Astrocyte of the hippocampus (primary cell): Measurements from ENCODE around the gene HOXD11.

Experiments
- DNase-seq: peaks from one replicate; pipeline ENCODE4 v3.0.0; 2011; ENCODE audit warnings: low read depth, low spot score

The HOXD11 gene

DNA sequence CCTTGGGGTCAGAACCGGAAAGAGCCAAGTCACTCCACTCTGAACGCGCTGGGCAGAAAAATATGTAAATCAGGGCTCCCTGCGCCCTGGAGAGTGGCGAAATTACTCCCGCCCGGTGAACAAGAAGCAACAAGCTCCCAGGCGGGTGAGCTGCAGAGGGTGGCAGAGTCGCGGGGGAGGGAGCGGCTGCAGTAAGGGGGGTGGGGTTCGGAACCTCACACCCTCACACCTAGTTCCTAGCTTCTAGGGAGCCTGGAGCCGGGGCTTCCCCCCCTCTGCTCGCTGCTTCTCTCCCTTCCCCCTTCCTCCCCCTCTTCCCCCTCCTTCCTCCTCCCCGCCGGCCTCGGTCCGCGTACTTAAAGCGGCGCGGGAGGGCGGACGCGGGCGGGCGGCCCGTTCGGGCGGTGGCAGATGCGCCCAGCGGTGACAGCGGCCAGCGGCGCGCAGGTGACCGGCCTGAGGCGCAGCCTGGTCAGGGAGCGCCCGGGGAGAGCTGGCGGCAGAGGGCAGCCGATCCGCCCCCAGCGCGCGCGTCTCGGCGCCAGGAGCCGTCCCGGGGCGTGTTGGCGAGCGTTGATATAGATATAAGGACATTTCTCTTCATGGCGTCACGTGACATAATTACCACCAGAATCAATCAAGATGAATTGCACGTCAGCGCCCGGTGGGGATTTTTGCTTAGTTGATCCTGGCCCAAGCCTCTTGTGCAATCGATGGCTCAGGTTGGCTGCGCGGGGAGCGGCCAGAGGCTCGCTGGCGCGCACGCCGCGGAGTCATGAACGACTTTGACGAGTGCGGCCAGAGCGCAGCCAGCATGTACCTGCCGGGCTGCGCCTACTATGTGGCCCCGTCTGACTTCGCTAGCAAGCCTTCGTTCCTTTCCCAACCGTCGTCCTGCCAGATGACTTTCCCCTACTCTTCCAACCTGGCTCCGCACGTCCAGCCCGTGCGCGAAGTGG lies at the start of gene HOXD11:
TSS of gene HOXD11 (plus strand) at position 700 of the 959 bp plus-strand sequence. CDS start at position 776, 76 bp downstream.
- no peak for DNase-seq

DNA sequence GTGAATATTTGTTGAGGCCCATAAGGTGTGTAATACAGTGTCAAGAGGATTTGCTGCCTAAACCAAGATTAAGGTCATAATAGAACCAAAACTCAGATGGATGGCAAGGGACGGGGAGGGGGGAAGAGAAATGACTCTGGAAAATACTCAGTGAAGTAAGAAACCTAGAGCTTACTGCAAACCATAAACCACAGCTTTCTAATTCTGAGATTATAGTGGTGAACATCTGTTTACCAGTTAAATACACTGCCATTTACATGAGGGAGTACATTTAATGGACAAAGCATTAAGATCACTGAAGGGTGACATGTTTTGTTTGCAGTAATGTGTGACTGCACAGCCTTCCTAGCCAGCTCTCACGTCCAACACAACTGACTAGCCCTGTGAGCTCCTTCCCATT lies 43.1 kb upstream of the HOXD11 start:
- no peak for DNase-seq

DNA sequence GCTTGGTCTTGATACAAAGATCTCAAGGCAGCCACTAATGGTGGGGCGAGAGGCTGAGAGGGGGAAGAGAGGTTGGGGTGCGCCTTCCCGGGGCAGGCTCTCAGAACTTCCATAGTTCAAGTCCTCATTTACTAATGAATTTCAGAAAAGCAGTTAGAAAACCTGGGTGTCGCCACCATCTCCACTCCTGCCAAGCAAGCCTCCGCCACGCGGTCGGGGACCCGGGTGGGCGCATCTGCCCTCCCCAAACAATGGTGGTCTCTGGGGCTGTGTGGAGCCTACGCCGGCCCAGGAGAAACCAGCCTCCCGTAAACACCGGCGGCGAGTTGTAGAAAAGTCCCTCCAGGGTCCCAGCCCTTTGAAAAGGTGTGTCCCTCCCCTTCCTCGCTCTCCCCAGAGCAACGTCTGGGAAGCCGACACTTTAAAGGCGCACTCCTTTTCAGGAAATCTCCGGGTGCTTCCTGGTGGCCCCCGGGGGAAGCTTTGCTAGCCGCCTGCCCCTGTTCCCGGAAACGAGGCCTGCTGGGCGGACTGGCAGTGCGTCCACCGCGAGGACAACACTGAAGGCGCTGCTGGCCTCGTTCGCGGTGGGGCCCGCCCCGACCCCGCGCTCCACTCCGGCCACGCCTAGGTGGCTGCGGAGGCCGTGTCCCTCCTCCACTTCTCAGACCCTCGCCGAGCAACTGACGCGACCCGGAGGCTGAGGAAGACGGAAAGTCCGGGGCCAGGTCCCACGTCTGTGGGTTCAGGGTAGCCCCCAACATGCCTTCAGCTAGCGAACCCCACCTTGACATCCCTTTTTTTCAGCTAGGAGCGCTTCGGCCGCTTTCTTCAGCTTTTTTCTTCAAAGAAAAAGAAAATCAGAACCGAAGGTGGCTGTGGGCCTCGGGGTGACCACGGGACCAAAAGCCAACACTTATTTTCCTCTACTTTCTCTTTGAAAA lies 40.2 kb upstream of the HOXD11 start:
- DNase-seq: no peak

DNA sequence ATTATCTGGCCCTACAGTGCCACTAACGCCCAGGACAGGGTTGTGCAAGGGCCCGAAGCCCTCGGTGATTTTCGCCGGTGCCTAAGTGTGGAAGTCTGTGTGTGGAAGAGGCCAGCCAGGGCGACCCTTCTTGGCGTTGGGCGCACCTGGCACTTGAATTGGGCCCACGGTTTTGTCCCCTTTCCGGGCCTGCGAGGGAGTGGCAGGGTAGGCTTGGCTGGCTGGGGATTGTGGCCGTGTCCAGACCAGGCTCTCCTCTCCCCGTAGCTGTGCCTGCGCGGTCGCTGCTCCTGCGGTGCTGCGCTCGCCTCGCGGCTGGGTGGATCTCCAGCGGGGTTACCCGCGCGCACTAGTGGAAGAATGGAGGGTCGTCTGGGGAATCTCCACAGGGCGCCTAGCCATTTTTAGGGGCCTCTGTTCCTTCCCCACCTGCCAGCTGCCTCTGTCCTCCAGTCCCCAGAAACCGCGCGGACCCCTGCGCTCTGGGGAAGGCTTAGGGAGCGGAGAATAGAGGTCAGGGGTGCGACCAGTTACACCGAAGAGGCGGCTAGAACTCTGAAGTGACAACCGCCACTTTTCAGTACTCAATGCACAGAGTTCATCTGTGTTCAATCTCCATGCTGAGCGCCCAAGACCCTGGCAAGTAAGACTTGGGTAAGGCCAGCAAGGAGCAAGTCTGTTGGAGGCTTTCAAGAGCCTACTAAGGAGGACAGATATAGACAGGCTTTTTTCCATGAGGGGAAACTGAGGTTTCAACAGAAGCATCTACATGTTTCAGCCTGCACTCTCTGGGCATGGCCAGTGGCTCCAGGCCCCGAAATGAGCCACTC lies 39.3 kb upstream of the HOXD11 start:
- no peak for DNase-seq

DNA sequence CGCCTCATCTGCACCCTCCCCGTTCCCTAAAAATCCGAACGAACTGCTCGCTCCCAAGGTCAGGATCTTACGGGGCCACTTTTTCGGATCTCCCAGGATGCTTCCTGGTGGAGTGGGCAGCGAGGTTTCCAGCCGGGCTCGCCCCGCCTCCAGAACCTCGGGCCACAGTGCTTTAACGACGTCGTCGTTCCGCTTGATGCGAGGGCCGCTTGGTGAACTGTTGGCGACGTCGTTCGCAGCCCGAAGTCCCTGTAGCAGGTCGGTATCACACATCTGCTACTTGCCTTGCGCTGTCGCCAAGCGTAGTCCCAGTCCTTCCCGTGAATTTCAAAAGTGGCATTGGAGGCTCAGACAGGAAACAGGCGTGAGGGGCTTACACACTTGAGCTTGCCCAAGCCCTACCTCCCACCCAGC lies 38.7 kb upstream of the HOXD11 start:
- no peak for DNase-seq

DNA sequence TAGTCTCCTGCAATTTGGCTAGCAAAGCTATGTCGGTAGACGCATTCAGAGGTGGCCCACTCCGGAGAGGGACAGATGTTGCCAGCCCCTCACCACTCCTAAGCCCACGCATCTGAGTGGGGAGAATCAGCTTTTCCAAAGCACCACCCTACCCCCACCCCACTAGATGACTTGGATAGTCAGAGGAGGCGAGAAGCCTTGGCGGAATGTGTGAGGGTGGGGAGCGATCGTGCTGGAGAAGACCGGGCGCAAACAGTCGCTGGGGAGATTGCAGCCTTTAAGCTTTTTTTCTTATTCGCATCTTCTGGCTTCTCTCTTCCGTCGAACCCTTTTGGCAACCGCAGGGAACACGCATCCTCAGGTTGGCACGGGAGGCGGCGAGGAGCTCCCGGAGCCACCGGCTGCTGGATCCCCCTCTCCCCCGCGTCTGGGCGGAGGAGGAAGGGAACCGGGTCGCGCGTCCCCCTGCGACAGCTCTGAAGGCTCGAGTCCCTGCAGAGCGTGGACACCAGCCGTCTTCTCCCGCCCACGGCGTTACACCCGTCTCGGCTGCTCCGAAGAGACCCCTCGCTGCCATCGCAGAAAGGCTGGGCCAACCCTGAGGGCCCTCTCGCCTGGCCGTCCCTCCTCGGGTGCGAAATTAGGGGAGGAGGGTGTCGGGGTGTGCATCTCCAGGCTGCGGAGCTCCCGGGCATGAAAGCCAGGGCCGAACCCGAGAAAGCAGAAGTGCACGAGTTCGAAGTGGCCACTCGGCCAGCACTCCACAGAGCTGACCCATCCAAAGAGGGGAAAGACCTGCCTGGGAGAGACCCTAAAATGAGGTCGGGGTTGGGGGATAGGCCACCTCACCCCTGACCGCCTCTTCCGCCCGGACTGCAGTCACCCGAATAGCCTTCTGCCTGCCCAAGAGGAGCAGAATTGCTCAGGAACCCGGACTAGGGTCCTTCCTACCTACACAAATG lies 35.5 kb upstream of the HOXD11 start:
- no peak for DNase-seq

DNA sequence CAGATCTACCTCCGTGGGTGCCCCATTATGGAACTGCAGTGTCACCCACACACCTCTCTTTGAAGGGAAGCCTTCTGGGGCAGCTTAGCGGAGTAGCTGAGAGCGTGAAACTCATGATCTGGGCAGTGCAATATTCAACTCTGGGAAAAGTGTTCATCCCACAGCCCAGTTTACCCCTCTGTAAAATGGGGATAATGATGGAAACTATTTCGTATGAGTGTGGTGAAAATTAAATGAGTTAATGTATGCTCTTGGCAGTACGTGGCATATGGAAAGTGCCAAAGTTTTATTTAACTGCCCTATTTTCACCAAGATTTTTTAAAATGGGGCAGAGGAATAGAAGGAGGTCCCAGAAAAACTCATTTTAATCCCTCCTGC lies 34.8 kb upstream of the HOXD11 start:
- DNase-seq: no peak

DNA sequence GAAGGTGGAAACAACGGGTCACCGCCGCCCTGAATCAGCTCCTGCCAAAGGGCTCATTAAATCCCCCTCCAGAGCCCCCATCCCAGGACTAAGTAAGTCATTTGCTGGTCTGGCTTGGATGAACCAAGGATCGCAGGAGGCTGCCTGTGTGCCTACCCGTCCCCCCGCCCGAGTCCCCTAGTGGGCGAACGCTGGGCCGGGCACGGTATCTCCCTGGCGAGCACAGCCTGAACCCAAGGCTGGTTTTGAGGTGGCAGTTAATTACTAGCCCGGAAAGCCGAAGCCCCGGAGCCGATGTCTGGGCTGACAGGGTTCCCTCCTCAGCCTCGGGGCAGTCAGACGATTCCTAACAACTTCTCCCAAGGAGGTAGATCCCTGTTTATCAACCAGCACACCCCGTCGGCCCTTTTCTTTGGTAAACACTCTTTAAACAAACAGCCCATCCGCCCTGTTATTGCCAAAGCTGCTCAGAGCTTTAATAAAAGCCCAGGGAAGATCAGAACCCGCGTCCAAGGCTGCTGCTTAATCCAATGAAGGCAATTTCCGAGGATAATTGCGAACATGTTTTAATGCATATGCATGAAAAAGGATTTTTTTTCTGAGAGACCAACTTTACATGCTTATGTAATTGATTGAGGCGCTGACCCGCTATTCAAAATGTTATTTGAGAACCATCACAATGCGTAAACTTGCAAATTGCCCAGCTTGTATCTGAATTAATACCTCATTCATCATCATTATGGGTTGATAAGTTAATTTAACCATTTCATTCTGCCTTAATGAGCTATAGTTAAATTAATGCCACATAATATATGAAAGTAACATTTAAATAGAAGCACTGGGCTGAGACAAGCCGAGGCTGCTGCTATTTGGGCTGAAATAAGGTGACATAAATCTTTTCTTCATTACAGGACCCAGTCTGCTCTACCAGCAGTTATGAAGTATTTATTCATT lies 33.9 kb upstream of the HOXD11 start:
- no peak for DNase-seq

DNA sequence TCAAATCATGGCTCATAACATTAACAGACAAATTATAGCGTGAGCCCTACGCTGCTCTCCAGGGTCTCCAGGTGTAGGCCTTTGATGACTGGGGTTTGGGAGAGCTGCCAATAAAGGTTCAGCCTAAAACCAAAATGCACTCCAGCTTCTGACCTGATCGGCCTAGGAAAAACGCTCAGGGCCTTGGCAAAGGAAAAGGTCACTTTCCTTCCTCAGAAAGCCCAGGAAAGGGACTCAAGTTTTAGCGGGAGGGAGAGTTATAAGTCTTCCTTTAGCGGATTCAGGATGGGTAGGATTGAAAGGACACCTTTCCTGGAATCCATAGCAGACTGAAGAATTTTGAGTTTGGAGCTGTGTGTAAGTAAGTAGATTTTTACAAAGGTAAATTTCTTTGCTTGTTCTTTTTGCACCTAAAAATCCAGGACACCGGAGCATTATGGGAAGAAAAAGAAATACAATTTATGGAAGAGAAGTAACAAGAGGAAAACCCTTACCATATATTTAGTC lies 32.1 kb upstream of the HOXD11 start:
- no peak for DNase-seq

DNA sequence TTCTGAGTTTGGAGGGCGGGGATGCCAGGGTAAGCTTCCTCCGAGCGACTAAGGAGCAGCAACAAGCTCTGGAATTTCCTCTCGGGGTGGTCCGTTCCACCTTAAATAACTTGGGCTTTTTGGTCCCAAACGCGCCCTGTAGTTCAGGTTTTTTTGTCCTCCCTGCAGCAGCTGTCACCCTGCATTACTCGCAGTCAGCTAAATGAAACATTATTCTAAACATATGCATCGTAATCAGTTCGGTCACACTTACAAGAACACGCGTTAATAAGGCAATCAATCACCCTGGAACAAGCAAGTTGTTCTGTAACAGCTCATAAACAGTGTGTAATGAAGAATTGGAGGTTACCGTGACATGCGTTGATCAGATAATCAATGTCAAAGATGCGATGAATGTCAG lies 31.6 kb upstream of the HOXD11 start:
- no peak for DNase-seq

DNA sequence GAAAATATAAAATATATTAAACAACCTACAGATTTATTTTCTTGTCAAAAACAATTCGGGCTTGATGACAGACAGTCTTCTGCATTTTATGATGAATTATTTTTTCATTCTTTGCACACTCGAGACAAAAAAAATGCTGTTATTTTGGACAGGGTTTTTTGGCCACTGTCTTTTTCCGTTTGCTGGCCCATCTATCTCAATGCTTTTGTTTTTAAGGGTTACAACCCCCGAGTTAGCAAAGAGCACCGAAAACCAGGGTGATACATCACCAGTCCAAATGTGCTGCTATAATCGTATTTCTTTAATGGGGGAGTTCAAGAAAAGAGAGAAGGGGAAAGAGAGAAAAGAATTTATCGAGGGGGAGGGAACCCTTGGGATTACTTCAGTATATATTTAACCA lies 31.0 kb upstream of the HOXD11 start:
- no peak for DNase-seq

DNA sequence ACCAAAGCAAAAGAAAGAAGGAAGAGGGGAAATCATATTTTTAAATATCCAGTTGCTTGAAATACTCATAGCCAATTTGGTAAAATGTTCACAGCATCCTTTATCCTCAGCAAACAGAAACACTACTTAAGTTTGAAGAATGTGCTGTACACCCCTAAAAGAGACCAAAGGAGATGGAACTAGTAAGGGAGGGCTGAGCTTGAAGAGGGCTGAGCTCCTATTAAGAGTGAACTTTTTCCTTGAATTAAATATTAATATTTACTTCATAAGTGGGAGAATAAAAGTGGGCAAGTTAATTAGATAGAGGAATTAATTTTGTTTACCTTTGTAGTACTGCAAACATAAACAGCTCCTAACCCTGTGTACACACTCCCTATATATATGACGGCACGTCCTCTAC lies 30.3 kb upstream of the HOXD11 start:
- no peak for DNase-seq

DNA sequence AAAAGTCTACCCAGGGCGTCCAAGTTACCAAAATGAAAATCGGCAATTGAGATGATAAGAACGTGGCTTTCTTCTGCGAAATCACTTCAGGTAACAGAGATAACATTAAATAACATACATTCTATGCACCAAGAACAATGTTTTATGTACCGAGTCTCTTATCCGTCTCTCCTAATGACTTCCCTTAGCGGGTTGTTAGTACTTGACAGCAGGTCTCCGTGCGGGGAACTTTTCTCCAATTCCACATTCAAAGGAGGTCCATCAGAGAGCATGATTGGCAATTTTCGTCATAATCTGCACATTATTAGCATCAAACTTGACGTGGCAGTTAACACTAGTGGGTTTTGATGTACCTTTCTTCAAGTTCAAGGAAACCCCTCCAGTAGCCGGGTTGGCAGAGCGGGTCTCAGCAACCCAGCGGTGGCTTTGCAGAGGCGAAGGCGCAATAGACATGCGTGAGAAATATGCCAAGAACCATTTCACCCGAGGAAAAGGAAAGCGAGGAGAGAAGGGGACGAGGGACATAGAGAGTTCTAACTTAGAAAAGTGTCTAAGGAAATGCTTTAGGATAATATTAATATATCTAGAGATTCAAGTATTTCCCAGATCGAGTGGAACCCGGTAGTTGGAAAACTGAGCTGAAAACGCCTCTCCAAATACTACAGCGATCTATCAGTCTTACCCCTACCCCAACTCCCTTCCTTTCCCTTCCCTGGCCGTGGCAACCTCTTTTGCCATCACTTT lies 28.4 kb upstream of the HOXD11 start:
- no peak for DNase-seq

DNA sequence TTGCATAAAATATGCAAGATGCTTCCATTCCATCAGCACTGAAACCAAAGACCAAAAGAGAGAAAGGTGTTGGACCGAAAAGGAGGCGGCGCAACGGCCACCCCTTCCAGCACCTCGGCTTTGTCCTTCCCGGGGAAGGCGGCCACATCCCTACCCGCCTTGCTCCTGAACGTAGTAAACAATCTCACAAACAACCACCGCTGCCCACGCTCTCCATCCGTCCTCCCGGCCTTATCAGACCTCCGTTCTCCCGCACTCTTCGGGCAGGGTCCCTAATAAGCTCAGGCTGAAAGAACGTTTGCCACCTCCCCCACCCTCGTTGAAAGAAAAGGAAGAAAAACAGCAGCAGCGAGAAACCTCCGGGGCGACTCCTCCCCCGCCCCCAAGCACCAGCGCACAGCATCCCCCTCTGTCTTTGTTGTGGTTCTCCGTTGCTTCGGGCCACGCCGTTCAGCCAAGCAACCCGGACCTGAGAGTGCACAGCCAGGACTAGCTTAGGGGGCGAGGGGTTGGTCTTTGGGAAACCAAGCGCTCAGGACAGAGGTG lies 27.7 kb upstream of the HOXD11 start:
- DNase-seq: no peak

DNA sequence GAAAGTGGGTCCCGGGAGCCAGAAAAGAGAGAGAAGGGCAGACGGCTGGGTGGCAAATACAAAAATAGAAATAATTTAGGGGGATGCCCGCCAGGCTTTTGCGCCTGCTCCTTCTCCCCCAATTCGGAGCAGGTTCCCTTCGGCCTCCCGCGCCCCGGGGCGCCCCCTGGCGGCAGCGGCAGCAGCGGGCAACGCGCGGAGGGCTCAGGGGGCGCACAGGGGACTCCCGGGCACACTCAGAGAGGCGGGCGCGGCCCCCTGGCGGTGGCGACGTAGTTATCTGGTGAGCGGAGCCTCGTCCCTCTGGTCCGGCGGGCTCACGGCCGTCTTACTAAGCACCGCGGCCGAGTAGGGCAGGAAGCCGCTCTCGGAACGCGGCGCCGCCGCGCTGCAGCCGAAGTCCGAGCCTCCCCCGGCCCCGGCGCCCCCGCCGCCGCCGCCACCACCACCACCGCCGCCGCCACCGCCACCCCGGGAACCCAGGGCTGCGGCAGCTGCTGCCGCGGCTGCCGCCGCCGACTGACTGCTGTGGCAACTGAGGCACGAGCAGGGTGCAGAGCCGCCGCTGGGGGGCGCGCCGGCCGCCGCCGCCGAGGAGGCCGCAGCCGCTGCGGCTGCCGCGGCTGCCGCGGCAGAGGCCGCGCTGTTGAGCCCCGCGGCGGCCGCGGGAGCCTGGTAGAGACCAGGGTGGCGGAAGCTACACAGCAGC lies 27.1 kb upstream of the HOXD11 start:
- peak; percentile 66 for DNase-seq

DNA sequence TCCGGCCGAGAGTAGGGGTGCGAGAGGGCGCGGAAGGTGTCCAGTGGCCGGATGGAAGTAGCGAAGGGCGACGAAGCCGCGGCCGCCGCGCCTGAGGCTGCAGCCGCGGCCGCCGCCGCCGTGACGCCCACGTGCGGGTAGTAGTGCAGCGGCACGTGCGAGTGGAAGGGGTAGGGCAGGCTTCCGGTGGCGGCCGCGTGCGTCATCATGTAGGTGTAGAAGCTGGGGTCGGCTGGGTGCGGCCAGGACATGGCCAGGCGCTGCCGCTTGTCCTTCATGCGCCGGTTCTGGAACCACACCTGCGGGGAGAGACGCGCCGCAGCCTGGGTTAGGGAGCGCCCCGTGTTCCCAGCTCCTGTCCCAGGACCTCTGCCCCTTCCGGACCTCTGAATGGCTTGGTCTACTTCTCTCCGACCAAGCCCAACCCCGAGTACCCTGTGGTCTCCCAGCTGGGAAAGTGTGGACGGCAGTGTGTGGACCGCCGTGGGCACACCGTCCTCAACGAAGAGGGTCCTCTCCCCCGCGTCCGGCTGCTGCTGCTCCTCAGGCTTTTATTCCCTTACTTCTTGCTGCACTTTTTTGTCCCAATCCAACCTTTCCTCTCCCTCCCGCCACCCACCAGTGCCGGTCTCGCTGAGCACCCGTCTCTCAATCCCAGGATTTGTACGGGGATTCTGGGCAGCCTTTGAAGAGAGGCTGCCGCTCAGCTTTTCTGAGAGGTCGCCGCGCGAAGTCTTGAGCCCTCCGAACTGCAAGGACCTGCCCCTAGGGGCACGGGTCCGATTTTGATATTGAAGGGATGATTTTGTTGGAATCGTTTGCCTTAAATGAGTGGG lies 26.3 kb upstream of the HOXD11 start:
- DNase-seq: no peak
